NB4 (cell line): Measurements from ENCODE around the gene LDLRAD4.

Experiments
- CTCF ChIP-seq: IDR thresholded peaks from one replicate; pipeline ENCODE4 v1.5.1; 2012; ENCODE audit warnings: low read depth, low read length
- MYC ChIP-seq: IDR thresholded peaks from 2 replicates; pipeline ENCODE4 v1.6.1; 2011; ENCODE audit warnings: low read depth, low read length
- POLR2A ChIP-seq: IDR thresholded peaks from 2 replicates; pipeline ENCODE4 v1.6.1; 2011; ENCODE audit warnings: mild to moderate bottlenecking; ENCODE audit not compliant: insufficient read length; ENCODE audit errors: extremely low read depth

DNA sequence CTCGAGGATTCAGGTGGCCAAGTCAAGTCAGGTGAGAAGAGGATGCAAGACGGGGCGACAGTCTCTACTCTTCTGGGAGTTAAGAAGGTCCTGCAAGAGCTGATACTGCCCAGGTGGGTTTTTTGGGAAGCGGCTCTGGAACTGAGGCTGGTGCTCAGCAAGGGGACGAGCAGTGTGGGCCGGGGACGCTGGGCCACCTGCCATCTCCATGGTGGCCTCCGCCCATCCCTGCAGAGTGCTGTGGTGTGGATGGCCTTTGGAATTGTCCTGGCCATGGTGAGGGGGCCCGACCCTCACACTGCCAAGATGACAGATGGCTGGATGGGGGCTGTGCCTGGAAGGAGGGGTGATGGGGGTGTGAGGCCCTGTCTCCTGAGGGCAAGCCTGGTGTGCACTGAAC, 34.2 kb upstream of the LDLRAD4 start:
- TF ChIP-seq CTCF (no peak), POLR2A (no peak), MYC (no peak)
